Pancreas (tissue), 10 donors: ENCODE data around the gene CD69. TPM values are rescaled to one million over a fixed set of nuclear protein-coding genes. Genes with fewer than 3 reads are reported as not detected.
A peak's percentile ranks its signal among the peaks of the same experiment; 100 is the strongest.
"Not testable (repeated sequence)": the region's sequence is repeated elsewhere in the genome, so short reads cannot be mapped to it uniquely, and the experiment has no call there.

Experiments
- ATAC-seq, 4 donors: fragments of 200-7000 bp; cut with Tn5 transposase; one replicate each; pipeline versions ENCODE4 v1.8.0 to v1.9.1; 2020; ENCODE audit warnings: mild to moderate bottlenecking in 4 of 4, moderate library complexity in 4 of 4
- DNase-seq, 6 donors: peaks; one replicate each; pipeline ENCODE4 v3.0.0-alpha.2; 2020
- FAIRE-seq: peaks from 2 replicates; lab custom pipeline; 2012; peaks lifted over from hg19 to GRCh38; lab: Jason Lieb, UNC
- H3K27ac ChIP-seq, 4 donors: fragments of 200-600 bp; sonication (generic); 1 replicate in 3 of 4; 2 replicates in 1 of 4; pipeline versions ENCODE4 v1.5.0 to v1.8.0; 2020
- H3K27me3 ChIP-seq, 4 donors: fragments of 200-600 bp; one replicate each; pipeline ENCODE4 v1.8.0; 2021
- H3K36me3 ChIP-seq, 3 donors: fragments of 200-600 bp; sonication (generic) in 1 of 3; one replicate each; pipeline versions ENCODE4 v1.5.0 to v1.8.0; 2020 to 2021
- H3K4me1 ChIP-seq, 3 donors: fragments of 200-600 bp; one replicate each; pipeline ENCODE4 v1.8.0; 2021
- H3K4me3 ChIP-seq, 4 donors: fragments of 200-600 bp; sonication (generic) in 2 of 4; one replicate each; pipeline versions ENCODE4 v1.5.0 to v1.8.0; 2020 to 2021
- H3K9me3 ChIP-seq, 4 donors: fragments of 200-600 bp; one replicate each; pipeline ENCODE4 v1.8.0; 2021
- CTCF ChIP-seq, 4 donors: fragments of 200-600 bp; sonication (generic) in 3 of 4; IDR thresholded peaks; one replicate each; pipeline versions ENCODE4 v1.5.0 to v1.8.0; 2021; ENCODE audit warnings: antibody characterized with exemption in 4 of 4
- WGBS, 2 donors: extraction: QIAGEN DNeasy Blood & Tissue Kit; methylation state at CpG; one replicate each; pipeline ENCODE4 v1.1.7; 2013; 5-methylcytosine and 5-hydroxymethylcytosine counted together
- intact Hi-C, 3 donors: fragments of 100-400 bp; cut with DNase I; formaldehyde crosslinking; loops; one replicate each; pipeline versions ENCODE4 v1.11.1 to v1.14.2; 2022
- polyA plus RNA-seq, 2 donors: library from polyadenylated mRNA; stranded (reverse); fragments of 200-250 nt; gene quantifications; one replicate each; pipeline ENCODE4 v1.2.3, GENCODE V29; 2013
- total RNA-seq, 6 donors: library from RNA; stranded (reverse); fragmentation: NEBNext Ultra II Directional in 4 of 6; extraction: Animal tissue kit (Norgen Biotek cat#: 25700) in 4 of 6; gene quantifications; one replicate each; pipeline versions ENCODE4 v1.2.1 to v1.2.4, GENCODE V29; 2021 to 2023
- donor health status: healthy with polysubstance abuse.
- donor health status: DM: no; HTN: no; CAD: no; lungs with moderate emphysema.
- donor health status: DM: no; HTN: no; CAD: no.
- donor health status: control.
- donor health status: control.
- donor health status: Bipolar disorder and iron deficiency.
- donor health status: DM: yes; HTN: yes; CAD: no.
- donor health status: DM: no; HTN: no; CAD: no.
- donor health status: DM: no; HTN: no; CAD: no.
- donor health status: DM: yes; HTN: yes; CAD: no.

Gene CD69
- total and polyA plus RNA-seq, 8 donors = 0.12 to 1.9 (median 0.48) TPM

- ATAC-seq (no peak), DNase-seq (no peak), FAIRE-seq (no peak)
- Histone ChIP-seq H3K27ac (no peak overlapping the region), H3K36me3 (no peaks in the 10 kb centered on the region), H3K4me3 (no peak overlapping the region), H3K27me3 (no peaks in the 10 kb centered on the region), H3K4me1 (peaks cover 0 to 7% (median 0%) of the 10 kb centered on the region in 3 donors), H3K9me3 (no peaks in the 10 kb centered on the region)
- no peak for TF ChIP-seq CTCF (IDR thresholded peaks at IDR 0.05)
- WGBS, 2 donors = 69 to 76% methylated on average over 3 of the region's 3 CpGs
- intact Hi-C loops = no loop called here
Measured at GRCh38 chr12:9745199-9745598, 15.5 kb downstream of the CD69 start.

GRCh38 chr12:9742661-9743060 lies 18.0 kb downstream of the CD69 start:
- H3K27ac ChIP-seq = no peak overlapping the region
- H3K4me1 ChIP-seq = peaks cover 0 to 7% (median 3%) of the 10 kb centered on the region in 3 donors
- intact Hi-C loops = no loop called here
- no peak overlapping the region for H3K4me3 ChIP-seq
- no peak for TF ChIP-seq CTCF (IDR thresholded peaks at IDR 0.05)
- DNase-seq (no peak), FAIRE-seq (no peak), ATAC-seq (peak in 3 of 4 donors; percentile 65 to 73 (median 65))
- H3K36me3 ChIP-seq = no peaks in the 10 kb centered on the region
- WGBS, 2 donors = 33 to 35% methylated on average over 5 of the region's 5 CpGs
- no peaks in the 10 kb centered on the region for H3K27me3 ChIP-seq
- no peaks in the 10 kb centered on the region for H3K9me3 ChIP-seq

GRCh38 chr12:9741726-9742125 lies 19.0 kb downstream of the CD69 start:
- 75 to 80% methylated on average over 4 of the region's 4 CpGs for WGBS, 2 donors
- no peaks in the 10 kb centered on the region for H3K27me3 ChIP-seq
- no peak for FAIRE-seq
- H3K4me1 ChIP-seq = peaks cover 0 to 9% (median 7%) of the 10 kb centered on the region in 3 donors
- no peak for DNase-seq
- no peak for TF ChIP-seq CTCF (IDR thresholded peaks at IDR 0.05)
- intact Hi-C loops = no loop called here
- no peak for ATAC-seq
- no peaks in the 10 kb centered on the region for H3K36me3 ChIP-seq
- H3K4me3 ChIP-seq = no peak overlapping the region
- H3K27ac ChIP-seq = no peak overlapping the region
- H3K9me3 ChIP-seq = no peaks in the 10 kb centered on the region

GRCh38 chr12:9740106-9740750 lies 20.5 kb downstream of the CD69 start:
- no peaks in the 10 kb centered on the region for H3K27me3 ChIP-seq
- H3K36me3 ChIP-seq = no peaks in the 10 kb centered on the region
- no peak for FAIRE-seq
- H3K9me3 ChIP-seq = no peaks in the 10 kb centered on the region
- WGBS, 2 donors = 51 to 64% methylated on average over 7 of the region's 7 CpGs
- no peak for TF ChIP-seq CTCF (IDR thresholded peaks at IDR 0.05)
- H3K4me1 ChIP-seq = peaks cover 0 to 9% (median 7%) of the 10 kb centered on the region in 3 donors
- peak overlapping the region in 3 of 4 donors; percentile 36 to 58 (median 42) for H3K27ac ChIP-seq
- intact Hi-C loops = no loop called here
- DNase-seq = no peak
- H3K4me3 ChIP-seq = peak overlapping the region in 3 of 4 donors; percentile 14 to 40 (median 25)
- ATAC-seq = peak in 3 of 4 donors; percentile 66 to 70 (median 69)

GRCh38 chr12:9739404-9740105 lies 21.1 kb downstream of the CD69 start:
- H3K4me1 ChIP-seq, H3K36me3 ChIP-seq, H3K27me3 ChIP-seq, H3K9me3 ChIP-seq, intact Hi-C loops, FAIRE-seq: not testable (repeated sequence)
- DNase-seq (peak; percentile 21 to 77 (median 48)), ATAC-seq (peak in 3 of 4 donors; percentile 54 to 68 (median 63))
- peak overlapping the region in 3 of 4 donors; percentile 36 to 58 (median 42) for H3K27ac ChIP-seq
- 60 to 63% methylated on average over 38 to 54 of the region's 54 CpGs for WGBS, 2 donors
- peak overlapping the region in 3 of 4 donors; percentile 14 to 40 (median 25) for H3K4me3 ChIP-seq

- DNase-seq, H3K27ac ChIP-seq, H3K4me3 ChIP-seq, intact Hi-C loops, H3K36me3 ChIP-seq, H3K4me1 ChIP-seq, FAIRE-seq, ATAC-seq, H3K9me3 ChIP-seq, H3K27me3 ChIP-seq: not testable (repeated sequence)
- WGBS, 2 donors = 84 to 88% methylated on average over 14 of the region's 14 CpGs
Measured at GRCh38 chr12:9738905-9739304, 21.8 kb downstream of the CD69 start.
